Endothelial cell of umbilical vein (primary cell): ENCODE measurements around the gene MYO9A. TPM values are rescaled to one million over a fixed set of nuclear protein-coding genes. Genes with fewer than 3 reads are reported as not detected.

Experiments
- BruUV-seq: library from RNA; stranded (reverse); fragments of 400-500 nt; replicated peaks from 2 replicates; lab custom pipeline; 2021; lab: Mats Ljungman, UMichigan
- CTCF ChIA-PET: fragments of 300-600, 350-600 bp; sonication (Branson Sonifier 250); formaldehyde crosslinking; loops from one replicate; lab custom pipeline; 2021; ENCODE audit warnings: antibody characterized with exemption, inconsistent platforms; lab: Charles Lee
- POLR2A ChIA-PET: fragments of 300-600, 350-600 bp; sonication (Branson Sonifier 250); formaldehyde crosslinking; loops from one replicate; lab custom pipeline; 2021; ENCODE audit warnings: antibody characterized with exemption, inconsistent platforms; lab: Charles Lee
- DNase-seq: peaks from one replicate; pipeline ENCODE4 v3.0.0-alpha.2; 2011; ENCODE audit warnings: low read depth, low spot score
- FAIRE-seq: peaks from 2 replicates; lab custom pipeline; 2011; peaks lifted over from hg19 to GRCh38; lab: Jason Lieb, UNC
- H2AFZ ChIP-seq: 2 replicates; pipeline ENCODE4 v1.6.0; 2012; ENCODE audit warnings: low read depth, low read length, control low read depth, inconsistent platforms
- H3K27ac ChIP-seq: 2 replicates; pipeline ENCODE4 v1.5.1; 2011; ENCODE audit warnings: low read depth, mild to moderate bottlenecking, control low read depth, low read length, moderate library complexity; ENCODE audit not compliant: insufficient read depth
- H3K27me3 ChIP-seq, 2 experiments: 2 replicates each; pipeline versions ENCODE4 v1.6.0 to v1.6.1; 2011; ENCODE audit warnings: low read length in 2 of 2, mixed read lengths in 1 of 2; ENCODE audit not compliant: control insufficient read depth in 2 of 2, insufficient read depth in 2 of 2
- H3K36me3 ChIP-seq, 2 experiments: 2 replicates in 1 of 2; 3 replicates in 1 of 2; pipeline ENCODE4 v1.5.1; 2011; ENCODE audit warnings: low read length in 2 of 2, mild to moderate bottlenecking in 1 of 2, moderate library complexity in 1 of 2; ENCODE audit not compliant: control insufficient read depth in 2 of 2, insufficient read depth in 2 of 2; ENCODE audit errors: extremely low read depth in 1 of 2
- H3K4me1 ChIP-seq: 3 replicates; pipeline ENCODE4 v1.5.1; 2011; ENCODE audit warnings: mild to moderate bottlenecking, low read length; ENCODE audit not compliant: control insufficient read depth, insufficient read depth; ENCODE audit errors: extremely low read depth
- H3K4me2 ChIP-seq: 2 replicates; pipeline ENCODE4 v1.6.1; 2011; ENCODE audit warnings: low read length, control low read depth, mixed read lengths; ENCODE audit not compliant: insufficient read depth
- H3K4me3 ChIP-seq, 3 experiments: fragments of 200-600 bp in 1 of 3; sonication (generic), shearing (Covaris generic) in 1 of 3; replicated peaks in 1 of 3; 2 replicates each; pipeline ENCODE4 v1.5.1; 2011 to 2016; ENCODE audit warnings: control low read depth in 3 of 3, low read length in 3 of 3, mild to moderate bottlenecking in 2 of 3, inconsistent platforms in 1 of 3, low read depth in 1 of 3, moderate library complexity in 1 of 3; ENCODE audit not compliant: insufficient read depth in 1 of 3
- H3K79me2 ChIP-seq: 2 replicates; pipeline ENCODE4 v1.6.0; 2012; ENCODE audit warnings: low read length, inconsistent platforms; ENCODE audit not compliant: control insufficient read depth, insufficient read depth
- H3K9ac ChIP-seq: replicated peaks from 2 replicates; pipeline ENCODE3; 2011; ENCODE audit warnings: low read length, control low read depth; ENCODE audit not compliant: insufficient read depth; ENCODE audit errors: extremely low read depth
- H3K9me1 ChIP-seq: replicated peaks from 3 replicates; pipeline ENCODE4 v1.6.0; 2011; ENCODE audit warnings: mild to moderate bottlenecking, low read length; ENCODE audit not compliant: control insufficient read depth, insufficient read depth; ENCODE audit errors: extremely low read depth
- H3K9me3 ChIP-seq: replicated peaks from 2 replicates; pipeline ENCODE4 v1.5.1; 2012; ENCODE audit warnings: low read length, inconsistent platforms; ENCODE audit not compliant: control insufficient read depth, insufficient read depth
- H4K20me1 ChIP-seq: replicated peaks from 2 replicates; pipeline ENCODE3; 2011; ENCODE audit warnings: mild to moderate bottlenecking, low read length; ENCODE audit not compliant: control insufficient read depth, insufficient read depth; ENCODE audit errors: extremely low read depth
- CTCF ChIP-seq, 2 donors: IDR thresholded peaks; 1 replicate in 1 of 2; 2 replicates in 1 of 2; pipeline ENCODE4 v1.5.1; 2011; ENCODE audit warnings: low read length in 2 of 2, mild to moderate bottlenecking in 2 of 2, moderate library complexity in 2 of 2, control low read depth in 1 of 2, inconsistent platforms in 1 of 2, low read depth in 1 of 2; ENCODE audit not compliant: insufficient read depth in 1 of 2; ENCODE audit errors: extremely low read depth in 1 of 2
- EZH2 ChIP-seq: IDR thresholded peaks from 2 replicates; pipeline ENCODE4 v1.6.1; 2012; ENCODE audit warnings: borderline replicate concordance, low read depth, mild to moderate bottlenecking, moderate library complexity, low read length, inconsistent platforms; ENCODE audit not compliant: severe bottlenecking
- FOS ChIP-seq: IDR thresholded peaks from 2 replicates; pipeline ENCODE4 v1.6.1; 2011; ENCODE audit warnings: mild to moderate bottlenecking, low read length, moderate library complexity, borderline replicate concordance; ENCODE audit not compliant: insufficient read depth
- GATA2 ChIP-seq: IDR thresholded peaks from 2 replicates; pipeline ENCODE4 v1.7.0; 2011; ENCODE audit warnings: low read depth, mild to moderate bottlenecking, moderate library complexity, mixed read lengths, low read length; ENCODE audit not compliant: insufficient read length, insufficient read depth
- JUN ChIP-seq: IDR thresholded peaks from 2 replicates; pipeline ENCODE4 v1.6.1; 2011; ENCODE audit warnings: borderline replicate concordance, low read depth; ENCODE audit not compliant: insufficient read length, insufficient read depth
- MYC ChIP-seq: IDR thresholded peaks from one replicate; pipeline ENCODE4 v1.6.1; 2011; ENCODE audit warnings: mild to moderate bottlenecking, low read depth, low read length
- POLR2A ChIP-seq: IDR thresholded peaks from 2 replicates; pipeline ENCODE4 v1.6.1; 2012; ENCODE audit warnings: low read depth, mild to moderate bottlenecking, control low read depth, low read length
- POLR2AphosphoS5 ChIP-seq: IDR thresholded peaks from 2 replicates; pipeline ENCODE4 v1.6.1; 2012; ENCODE audit warnings: low read depth, mild to moderate bottlenecking, control low read depth, low read length, moderate library complexity; ENCODE audit not compliant: insufficient read depth
- dilution Hi-C: fragments of 300-500 bp; cut with MboI; formaldehyde crosslinking; loops from one replicate; pipeline ENCODE4 v1.15.0; 2019; ENCODE audit warnings: low sequenced_read_pairs; ENCODE audit not compliant: extremely low pct_ligation_motif_present
- intact Hi-C: fragments of 100-400 bp; cut with micrococcal nuclease; formaldehyde crosslinking; loops from one replicate; pipeline ENCODE4 v1.10.0; 2022
- polyA plus RNA-seq, 4 experiments: library from polyadenylated mRNA; depleted of rRNA in 3 of 4; stranded (reverse) in 3 of 4; unstranded in 1 of 4; fragments of >200 nt; gene quantifications; 2 replicates each; pipeline versions ENCODE4 v1.2.1 to v1.2.3, GENCODE V29; 2011 to 2012; ENCODE audit warnings: missing spikeins in 1 of 4
- total RNA-seq: library from RNA; stranded (reverse); gene quantifications from 2 replicates; pipeline ENCODE4 v1.2.3, GENCODE V29; 2021
- TF ChIP-seq, protein P1 (sequence below): IDR thresholded peaks from 2 replicates; pipeline ENCODE4 v1.6.1; 2011; ENCODE audit not compliant: insufficient read depth, insufficient read length

The MYO9A gene
- total and polyA plus RNA-seq, 2 donors (not counting 3 experiments of a cell fraction or from before 2014, with no cell fraction given), result 6.4 to 30.3 TPM

- ChIA-PET CTCF (interaction anchor here (1.4 to 1.5 kb wide), 2 partner anchors 70 to 342 kb away, joined by 3 read pairs; no protein-coding TSS in a partner anchor), POLR2A (no interaction called here)
- no peak overlapping the region for H3K4me3 ChIP-seq
- TF ChIP-seq EZH2 (no peak), GATA2 (no peak), CTCF (IDR thresholded peaks at IDR 0.05; ENCODE audit: extremely low read depth in 1 of 2, insufficient read depth in 1 of 2, low read depth in 1 of 2, low read length in 2 of 2) (no peak), POLR2AphosphoS5 (no peak), FOS (no peak), JUN (no peak), POLR2A (no peak), MYC (no peak)
- TF ChIP-seq, protein P1, sequence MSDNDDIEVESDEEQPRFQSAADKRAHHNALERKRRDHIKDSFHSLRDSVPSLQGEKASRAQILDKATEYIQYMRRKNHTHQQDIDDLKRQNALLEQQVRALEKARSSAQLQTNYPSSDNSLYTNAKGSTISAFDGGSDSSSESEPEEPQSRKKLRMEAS, result no peak
- FAIRE-seq (no peak), DNase-seq (no peak)
- H3K4me2 ChIP-seq, result no peak overlapping the region
- no peaks in the 10 kb centered on the region for H3K9me3 ChIP-seq
- no peaks in the 10 kb centered on the region for H3K36me3 ChIP-seq
- BruUV-seq, result no TSS peak
- H3K4me1 ChIP-seq, result no peaks in the 10 kb centered on the region
- H4K20me1 ChIP-seq, result no peaks in the 10 kb centered on the region
- H3K27ac ChIP-seq, result no peak overlapping the region
- no peaks in the 10 kb centered on the region for H3K9me1 ChIP-seq
- no peak overlapping the region for H2AFZ ChIP-seq
- H3K79me2 ChIP-seq, result no peaks in the 10 kb centered on the region
- intact Hi-C loops, result no loop called here
- no peak overlapping the region for H3K9ac ChIP-seq
- no peaks in the 10 kb centered on the region for H3K27me3 ChIP-seq
- dilution Hi-C loops, result no loop called here
Observed at GRCh38 chr15:71813723-71814470, 304.1 kb downstream of the MYO9A start.
